ELR (cell line): ENCODE data around the gene DRGX.

ENCODE experiments used
- DNase-seq: peaks from one replicate; pipeline ENCODE4 v3.0.0-alpha.2; 2015; ENCODE audit warnings: low read depth

Gene DRGX

GRCh38 chr10:49318028-49318427 is 77.9 kb downstream of the DRGX start:
- no peak for DNase-seq

- DNase-seq, result no peak
These were observed 81.1 kb downstream of the DRGX start for GRCh38 chr10:49314806-49315205.
